Inflammatory macrophage treated with lipopolysaccharide for 1 hour (primary cell): ENCODE measurements around the gene ENTPD2.
"Not testable (repeated sequence)": the region's sequence is repeated elsewhere in the genome, so short reads cannot be mapped to it uniquely, and the experiment has no call there.

Source experiments
- DNase-seq, 2 donors: peaks; one replicate each; pipeline ENCODE4 v3.0.0-alpha.2; 2020 to 2022

ENTPD2 gene

DNA sequence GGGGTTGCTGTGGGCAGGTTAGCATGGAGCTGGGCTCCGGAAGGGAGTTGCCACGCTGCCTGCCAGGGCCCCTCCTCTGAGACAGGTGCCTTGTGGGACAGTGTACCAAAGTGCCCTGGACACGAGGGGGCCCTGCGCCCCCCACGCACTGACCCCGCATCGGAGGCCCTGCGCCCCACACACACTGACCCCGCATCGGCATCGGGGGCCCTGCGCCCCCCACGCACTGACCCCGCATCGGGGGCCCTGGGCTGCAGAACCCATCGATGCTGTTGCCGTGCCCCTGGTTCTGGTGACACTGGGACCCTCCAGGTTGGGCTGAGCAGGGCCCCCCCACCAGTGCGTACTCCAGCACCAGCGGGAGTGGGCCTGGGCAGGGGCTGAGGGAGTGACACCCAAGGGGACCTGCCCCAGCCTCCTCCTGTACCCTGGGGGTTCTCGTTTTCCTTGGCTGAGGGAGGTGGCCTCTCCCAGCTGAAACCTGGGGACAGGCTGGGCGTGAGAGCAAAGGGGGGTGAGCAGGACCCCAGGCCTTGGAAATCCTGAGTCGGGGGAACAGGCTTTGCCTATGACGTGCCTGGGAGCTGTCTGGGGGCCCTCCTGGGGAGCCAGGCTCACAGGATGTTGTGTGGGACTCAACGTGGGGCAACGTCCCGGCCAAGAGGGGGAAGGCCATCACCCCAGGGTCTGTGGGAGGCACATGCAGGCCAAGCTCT, 9.6 kb upstream of the ENTPD2 start:
- DNase-seq = no peak

DNA sequence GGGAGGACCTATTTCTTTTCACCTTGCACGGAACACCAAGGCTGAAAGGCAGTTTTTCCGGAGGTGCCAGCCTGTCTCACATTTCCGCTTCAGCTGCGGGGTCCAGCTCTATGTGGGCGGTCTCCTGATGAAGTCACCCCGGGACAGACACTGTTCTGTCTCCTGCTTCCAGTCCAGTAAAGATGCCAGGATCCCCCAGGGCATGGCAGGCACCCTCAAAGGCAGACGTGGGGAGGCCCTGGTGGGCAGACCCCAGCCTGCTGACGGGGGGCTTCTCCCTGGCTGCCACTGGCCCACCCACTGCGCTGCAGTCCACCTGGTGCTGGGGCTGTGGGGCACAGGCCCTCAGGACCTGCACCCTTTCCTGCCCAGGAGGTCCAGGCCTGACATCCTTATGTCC, 8.9 kb upstream of the ENTPD2 start:
- DNase-seq = not testable (repeated sequence)

DNA sequence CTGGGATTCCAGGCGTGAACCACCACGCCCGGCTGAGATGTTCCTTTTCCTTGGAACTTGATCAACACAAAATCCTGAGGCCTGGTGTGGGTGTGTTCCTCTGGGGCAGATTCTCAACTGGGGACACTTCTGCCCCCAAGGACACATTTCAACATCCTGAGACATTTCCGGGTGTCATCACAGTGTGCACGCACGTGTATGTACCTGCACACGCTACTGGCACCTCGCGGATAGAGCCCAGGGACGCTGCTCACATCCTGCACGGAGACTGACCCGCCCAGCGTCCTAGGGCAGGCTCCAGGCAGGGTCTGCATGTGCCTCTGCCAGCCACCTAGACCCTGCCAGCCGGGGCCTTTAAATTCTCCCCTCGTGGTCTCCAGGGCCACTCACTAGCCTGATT, 8.5 kb upstream of the ENTPD2 start:
- no peak for DNase-seq

DNA sequence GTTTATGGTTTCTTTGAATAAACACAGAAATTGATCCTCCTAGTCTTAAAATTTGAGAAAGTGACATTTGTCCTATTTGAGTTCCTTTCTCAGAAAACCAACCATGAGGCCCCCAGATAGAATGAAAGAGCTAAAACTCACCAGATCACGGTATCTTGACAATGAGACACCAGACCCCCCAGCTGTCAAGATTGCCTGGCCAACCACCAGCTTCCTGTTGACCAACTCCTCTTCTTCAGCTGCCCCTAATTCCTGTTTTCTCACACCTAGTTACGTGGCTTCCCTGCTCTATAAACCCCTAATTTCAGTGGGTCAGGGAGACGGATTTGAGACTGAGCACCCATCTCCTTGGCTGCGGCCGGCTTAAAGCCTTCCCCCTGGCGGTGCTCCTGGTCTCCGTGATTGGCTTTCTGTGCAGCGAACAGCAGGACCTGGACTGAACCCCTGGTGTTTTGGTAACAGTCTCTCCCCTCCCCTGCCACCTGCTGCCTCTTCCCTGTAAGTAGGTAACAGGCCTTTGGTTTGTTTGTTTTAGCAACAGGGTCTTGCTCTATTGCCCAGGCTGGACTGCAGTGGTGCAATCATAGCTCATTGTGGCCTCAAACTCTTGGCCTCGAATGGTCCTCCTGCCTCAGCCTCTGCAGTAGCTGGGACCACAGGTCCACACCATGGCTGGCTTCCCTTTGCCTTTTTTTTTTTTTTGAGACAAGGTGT, 4.8 kb upstream of the ENTPD2 start:
- no peak for DNase-seq

DNA sequence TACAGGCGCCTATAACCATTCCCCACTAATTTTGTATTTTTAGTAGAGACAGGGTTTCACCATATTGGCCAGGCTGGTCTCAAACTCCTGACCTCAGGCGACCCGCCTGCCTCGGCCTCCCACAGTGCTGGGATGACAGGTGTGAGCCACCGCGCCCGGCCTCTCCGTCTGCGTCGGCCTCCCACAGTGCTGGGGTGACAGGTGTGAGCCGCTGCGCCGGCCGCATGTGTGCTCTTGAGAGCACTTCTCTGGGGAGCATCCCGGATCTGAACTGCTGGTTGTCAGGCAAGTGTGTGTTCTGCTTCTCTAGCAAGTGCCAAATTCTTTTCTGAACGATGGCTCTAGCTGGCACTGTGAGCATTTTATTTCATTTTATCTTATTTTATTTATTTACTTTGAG, 3.7 kb upstream of the ENTPD2 start:
- no peak for DNase-seq

DNA sequence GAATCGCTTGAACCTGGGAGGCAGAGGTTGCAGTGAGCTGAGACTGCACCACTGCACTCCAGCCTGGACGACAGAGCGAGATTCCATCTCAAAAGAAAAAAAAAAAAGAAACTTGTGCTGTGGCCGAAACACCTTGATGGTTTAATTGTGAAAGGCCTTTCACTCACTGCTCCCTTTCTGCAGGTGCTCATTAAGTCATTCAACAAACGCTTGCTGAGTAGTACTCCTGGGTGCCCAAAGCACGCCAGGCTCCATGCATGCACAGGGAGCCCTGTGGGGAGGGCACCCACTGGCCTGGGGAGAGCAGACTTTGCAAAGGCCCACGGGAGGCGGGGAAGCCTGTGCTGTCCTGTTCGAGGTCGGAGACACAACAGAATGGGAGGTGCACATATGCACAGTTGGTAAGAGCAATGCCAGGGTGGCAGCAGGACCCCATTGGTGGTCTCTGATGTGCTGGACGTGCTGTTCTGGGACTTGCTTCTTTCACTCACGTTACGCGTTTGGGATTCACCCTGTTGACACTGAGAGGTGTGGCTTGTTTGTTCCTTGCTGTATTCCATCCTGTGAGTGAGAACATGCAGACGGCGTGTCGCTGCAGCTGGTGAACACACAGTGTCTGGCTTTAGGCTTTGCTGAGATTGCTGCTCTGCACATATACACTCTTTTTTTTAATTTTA, 3.0 kb upstream of the ENTPD2 start:
- DNase-seq = no peak

DNA sequence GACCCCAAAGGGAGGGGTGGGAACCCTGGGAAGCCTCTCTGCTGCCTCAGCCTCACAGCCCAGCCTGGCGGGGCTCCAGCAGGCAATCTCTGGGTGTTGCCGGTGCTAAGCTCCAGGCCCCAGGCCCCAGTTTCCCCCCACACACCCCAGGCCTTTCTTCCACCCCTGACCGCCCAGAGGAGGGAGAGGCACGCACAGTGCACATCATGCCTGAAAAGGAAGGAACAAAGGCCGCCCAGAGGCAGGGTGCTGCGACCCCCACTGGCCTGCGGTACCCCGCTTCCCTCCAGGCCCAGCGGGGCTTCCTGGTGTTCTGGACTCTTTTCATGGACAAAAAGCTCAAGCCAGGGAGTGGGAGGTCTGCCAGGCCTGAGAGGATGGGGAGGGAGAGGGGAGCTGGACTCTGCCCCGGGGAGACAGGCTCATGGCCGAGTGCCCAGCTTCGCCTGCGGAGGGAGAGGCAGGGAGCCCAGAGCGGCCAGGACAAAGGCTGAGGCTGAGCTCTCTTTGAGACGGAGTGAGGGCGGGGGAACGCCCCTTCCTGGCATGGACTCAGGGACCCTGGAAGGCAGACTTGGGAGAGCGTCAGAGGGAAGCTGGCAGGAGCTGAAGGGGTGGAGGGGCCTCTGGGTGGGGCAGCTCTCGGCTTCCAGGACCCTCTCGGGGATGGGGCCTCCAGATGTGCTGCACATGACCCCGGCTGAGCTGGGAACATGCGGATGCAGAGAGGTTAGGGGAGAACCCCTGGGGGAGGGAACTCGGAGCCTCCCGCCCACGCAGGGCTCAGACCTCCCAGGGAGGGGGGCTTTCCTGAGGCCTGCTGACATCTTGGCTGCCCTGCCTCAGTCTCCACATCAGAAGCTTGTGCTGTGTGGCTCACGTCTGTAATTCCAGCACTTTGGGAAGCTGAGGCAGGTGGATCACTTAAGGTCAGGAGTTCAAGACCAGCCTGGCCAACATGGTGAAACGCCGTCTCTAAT, 1.8 kb upstream of the ENTPD2 start:
- DNase-seq = no peak

DNA sequence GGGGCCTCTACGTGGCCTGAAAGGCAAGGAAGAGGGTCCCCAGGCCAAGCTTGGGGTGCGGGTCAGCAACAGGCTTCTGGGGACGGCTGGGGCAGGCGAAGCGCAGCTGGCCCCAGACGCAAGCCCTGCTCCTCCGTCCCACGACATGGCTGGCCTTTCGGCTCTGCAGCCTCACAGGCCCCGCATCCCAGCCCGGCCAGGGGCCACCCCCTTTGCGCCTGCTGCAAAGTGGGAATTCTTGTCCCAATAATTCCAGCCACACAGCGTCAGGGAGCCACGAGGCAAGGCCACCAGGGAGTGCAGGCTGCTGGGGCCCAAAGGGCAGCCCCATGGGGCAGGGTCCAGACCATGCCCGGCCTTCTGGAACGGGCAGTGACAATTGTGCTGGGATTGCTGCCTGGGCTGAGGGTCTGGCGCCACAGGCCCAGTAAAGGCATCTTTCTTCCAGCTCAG, 1.1 kb upstream of the ENTPD2 start:
- no peak for DNase-seq

DNA sequence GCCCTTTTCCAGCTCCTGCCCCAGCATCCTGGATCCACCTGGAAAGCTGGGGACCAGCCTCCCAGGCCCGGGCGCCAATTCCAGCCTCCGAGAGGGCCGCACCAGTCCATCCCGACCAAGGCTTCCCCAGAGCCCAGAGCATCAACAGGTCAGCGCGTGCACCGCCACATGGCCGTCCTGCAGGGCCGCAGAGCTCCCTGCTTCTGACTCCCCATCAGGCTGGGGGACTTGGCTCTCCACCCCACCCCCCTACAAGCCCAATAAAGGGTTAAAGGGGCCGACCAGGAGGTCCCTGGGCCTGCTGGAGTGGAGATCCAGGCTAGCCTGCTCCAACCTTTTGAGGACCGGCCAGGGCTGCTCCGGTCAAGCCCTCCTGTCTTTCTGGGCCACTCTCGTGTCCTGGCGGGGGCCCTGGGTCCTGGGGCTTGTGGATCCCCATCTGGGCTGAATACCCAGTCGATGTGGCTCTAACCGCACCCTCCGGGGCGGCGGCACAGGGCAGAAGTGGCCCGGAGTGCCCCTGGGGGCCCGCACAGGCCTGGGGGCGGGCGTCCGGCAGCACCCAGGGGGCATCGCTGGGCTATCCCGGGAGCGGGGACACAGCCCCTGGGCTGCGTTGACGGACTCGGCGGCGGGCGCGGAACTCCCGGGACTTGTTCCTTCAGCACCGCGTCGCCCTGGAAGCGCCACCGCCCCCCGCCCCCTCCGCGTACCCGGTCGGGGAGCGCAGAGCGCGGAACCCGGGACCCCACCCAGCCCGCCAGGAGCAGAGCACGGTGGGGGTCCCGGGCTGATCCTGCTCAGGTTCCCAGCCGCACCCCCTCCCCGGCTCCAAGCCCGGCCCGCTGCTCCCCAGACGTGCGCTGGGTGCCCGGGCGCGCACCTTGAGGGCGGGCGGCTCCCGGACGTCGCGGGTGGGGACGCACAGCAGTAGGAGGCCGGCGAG, 590 bp downstream of the ENTPD2 start:
- DNase-seq = no peak

DNA sequence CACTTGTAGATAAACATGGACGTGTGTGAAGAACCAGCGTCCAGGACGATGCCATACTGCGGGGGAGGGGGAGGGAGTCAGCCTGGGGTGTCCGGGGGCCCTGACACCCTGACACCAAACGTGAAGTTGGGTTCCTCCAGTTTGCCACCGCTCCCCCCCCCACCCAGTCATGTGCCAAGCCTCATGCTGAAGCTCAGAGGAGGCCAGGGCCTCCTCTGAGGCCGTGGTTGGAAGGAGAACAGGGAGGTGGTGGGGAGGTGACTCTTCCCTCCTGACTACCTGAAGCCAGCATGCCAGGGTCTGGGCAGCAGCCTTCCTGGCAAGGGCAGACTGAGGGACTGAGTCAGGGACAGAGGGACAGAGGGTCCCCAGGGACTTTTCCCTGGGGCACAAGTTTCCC, 1.6 kb downstream of the ENTPD2 start:
- no peak for DNase-seq

DNA sequence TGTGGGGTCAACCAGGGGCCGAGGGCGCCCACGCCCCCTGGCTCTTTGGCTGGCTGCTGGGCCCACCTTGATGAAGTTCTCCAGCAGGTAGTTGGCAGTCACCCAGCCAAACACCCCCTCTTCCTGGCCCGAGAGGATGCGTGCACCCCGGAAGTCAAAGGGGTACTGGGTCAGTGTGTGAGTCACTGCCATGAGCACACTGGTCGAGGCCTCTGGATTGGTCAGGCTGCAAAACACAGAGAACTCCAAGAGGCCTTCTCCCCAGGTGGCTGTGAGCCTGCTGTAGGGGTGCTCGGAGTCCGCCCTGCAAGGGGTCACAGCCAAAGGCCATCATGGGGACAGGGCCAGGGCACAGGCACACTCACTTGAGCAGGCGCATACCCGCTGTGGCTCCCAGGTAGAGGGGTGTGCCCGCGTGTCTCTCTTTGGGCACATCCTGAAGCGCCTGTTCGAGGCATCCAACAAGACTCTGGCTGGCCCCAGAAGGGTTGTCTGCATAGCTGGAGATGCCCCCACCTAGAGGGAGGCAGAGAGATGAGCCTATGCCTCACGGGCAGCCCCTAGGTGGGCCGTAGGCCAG, 2.6 kb downstream of the ENTPD2 start:
- DNase-seq = no peak

DNA sequence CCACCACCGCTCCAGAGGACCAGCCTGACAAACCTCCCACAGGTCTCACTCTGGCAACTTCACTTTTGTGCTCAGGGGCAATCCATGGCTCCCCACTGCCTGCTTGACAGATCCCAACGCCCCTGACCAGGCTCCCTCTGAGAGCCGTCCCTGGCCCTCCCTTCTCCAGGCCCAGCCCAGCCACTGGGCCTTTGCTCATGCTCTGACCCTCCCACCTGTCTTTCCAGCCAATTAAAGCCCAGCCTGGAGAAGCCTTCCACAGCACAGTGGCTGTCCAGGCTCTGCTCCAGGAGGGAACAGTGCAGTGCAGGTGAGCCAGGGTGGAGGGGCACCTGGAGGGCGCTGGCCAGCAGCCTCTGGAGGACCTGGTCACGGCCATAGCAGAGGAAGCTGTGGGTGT, 3.3 kb downstream of the ENTPD2 start:
- no peak for DNase-seq

DNA sequence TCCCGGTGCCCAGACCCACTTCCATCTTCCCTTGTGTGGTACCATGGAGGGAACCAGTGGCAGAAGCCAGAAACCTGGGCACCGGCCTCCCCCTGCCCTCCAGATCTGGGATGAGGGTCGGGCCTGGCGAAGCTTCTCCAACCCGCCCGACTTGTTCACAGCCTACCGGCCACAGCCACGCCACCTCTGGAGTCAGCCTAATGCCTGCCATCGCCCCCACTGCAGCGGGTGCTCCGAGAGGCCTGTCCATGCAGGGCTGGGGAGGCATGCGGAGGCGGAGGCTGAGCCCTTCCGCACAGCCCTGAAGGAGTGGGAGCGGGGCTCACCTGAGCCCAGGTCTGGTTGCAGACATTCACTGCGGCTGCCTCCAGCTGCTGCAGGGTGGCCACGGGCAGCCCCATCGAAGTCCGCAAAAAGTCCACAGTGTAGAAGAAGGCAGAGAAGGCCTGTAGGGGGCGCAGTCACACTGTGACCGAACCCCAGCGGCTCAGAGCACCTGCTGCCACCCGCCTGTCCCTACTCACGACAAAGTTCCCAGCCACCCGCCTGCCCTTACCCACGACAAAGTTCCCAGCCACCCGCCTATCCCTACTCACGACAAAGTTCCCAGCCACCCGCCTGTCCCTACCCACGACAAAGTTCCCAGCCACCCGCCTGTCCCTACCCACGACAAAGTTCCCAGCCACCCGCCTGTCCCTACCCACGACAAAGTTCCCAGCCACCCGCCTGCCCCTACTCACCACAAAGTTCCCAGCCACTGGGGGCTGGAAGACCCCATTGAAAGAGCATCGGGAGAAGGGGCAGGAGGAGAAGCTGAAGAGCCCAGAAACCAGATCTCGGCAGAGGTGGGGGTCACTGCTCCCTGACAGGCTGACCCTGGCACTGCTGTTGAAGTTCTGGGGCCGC, 4.1 kb downstream of the ENTPD2 start:
- DNase-seq = peak; percentile 26 to 61

DNA sequence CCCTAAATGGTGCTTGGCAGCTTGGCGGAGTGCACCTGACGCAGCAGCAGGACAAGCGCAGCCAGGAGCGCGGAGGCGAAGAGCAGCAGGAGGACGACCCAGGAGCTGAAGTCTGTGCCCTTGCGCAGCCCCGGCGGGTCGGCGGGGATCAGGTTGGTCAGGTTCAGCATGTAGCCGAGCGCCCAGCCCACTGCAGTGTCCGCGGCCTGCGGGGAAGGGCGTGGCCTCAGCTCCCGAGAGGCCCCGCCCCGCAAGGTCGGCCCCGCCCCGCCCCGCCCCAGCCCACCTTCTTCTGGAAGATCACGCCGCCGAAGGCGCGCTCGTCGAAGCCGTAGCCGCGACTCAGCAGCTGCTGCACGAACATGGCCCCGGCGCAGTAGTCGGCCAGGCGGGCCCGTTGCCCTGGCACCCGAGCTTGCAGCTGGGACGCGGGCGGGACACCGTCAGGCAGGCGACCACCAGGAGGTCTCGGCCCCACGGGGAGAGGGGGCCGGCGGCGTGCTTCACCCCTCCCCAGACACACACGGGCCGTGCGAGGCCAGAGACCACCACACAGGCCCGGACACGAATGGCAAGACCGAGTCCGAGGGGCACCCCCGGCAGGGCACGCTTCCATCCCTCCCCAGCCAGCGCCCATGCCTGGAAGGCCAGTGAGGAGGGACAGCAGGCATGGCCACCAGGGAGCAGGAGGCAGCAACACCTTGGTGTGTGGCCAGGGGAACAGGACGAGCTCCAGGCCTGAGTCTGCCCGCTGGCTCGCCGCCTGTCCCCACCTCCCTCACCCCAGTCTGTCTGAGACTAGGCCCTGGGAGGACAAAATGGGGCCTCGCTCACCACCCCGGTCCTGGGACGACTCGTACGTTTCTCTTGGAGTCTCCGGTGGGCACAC, 5.0 kb downstream of the ENTPD2 start:
- DNase-seq = no peak

DNA sequence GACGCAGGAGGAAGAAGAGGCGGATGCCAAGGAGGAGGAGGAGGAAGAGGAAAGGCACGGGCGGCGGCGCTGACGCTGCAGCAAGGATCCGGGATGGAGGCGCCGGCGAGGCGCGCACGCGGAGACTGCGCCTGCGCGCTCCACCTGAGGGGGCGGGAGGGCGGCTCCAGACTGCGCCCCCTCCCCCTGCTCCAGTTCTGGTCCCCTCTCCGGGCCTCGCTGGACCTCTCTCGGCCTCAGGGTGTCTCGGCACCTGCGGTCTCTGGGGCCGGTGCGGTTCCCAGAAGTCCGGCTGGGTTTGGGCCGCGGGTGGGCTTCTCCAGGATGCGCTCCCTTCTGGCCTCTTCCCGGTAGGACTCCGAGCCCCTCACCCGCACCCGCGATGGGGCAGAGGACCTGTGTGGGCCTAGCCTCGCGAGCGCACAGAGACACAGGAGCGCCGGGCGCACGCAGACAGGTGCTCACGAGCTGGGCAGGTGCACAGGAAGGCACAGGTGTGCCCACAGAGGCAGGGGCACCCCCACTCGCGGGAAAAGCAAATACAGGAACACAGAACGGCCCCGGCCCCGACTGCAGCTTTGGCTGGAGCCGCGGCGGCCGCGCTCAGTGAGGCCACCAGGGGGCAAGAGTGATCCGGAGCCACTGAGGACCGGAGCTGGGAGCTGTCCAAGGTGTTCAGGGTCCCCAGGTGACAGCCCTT, 7.6 kb downstream of the ENTPD2 start, which contains the start of gene NPDC1:
NPDC1 (minus strand) TSS at position 90 of the 700 bp plus-strand sequence. CDS start 188 bp downstream, outside the sequence.
- DNase-seq = peak; percentile 43 to 79

DNA sequence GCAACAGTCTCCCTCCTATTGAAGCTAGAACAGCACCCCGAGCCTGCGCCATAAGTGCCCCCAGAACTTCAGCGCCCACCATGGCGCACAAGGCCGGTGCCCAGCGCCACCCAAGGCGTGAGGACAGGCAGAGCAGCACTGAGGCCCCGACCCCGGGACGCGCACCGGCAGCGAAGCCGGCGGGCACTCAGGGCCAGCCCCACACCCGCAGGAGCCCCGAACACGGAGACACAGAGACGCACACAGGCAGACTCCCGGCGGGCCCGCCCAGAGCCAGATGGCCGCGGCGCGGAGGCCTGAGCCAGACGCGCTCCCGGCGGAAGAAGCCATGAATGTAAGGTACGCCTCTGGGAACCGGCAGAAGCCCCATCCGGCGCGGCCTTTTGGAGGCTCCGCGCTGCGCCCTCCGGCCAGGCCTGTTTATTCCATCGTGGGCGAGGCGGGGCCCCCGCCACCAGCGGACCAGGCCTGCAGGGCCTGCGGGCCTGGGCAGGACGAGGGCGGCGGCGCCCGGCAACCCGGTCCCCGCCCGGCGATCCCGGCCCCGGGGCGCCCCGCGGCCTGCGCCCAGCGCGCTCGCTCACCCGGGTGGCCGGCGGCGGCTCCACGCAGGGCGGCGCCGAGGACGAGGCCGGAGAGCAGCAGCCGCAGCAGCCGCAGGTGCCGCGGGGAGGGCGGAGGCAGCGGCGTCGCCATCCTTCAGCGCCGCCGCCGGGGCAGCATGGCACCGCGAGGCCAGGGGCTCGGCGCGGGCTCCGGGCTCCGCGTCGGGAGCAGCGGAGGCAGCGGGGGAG, 8.4 kb downstream of the ENTPD2 start:
- no peak for DNase-seq

DNA sequence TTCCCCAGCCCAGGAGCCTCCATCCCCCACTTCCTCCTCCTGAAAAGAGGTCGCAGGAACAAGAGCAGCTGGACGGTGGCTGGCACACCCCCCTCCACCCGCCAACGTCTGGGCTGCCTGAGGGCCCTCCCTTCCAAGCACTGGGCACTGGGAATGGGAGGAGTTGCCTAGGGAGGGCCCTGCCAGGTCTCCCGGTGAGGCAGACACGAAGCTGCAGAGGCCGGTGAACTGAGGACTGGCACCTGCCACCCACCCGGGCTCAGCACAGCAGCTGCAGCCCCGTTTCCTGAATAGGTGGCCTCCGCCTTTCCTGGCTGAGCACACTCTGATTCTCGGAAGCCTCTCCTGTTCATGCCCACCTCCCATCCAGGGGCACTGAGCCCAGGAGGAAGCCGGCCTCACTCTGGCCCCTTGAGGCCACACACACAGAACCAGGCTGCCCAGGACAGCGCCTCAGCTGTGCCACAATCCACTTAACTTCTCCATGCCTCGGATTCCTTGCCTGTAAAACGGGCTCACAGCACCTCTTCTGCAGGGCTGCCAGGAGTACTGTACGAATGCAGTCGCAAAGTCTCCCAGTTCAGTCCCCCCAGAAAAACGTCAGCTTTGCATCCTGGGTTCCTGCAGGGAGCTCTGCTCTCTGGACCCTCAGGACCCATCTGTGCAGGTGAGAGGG, 9.2 kb downstream of the ENTPD2 start:
- no peak for DNase-seq
